Ecto neural progenitor cell (in vitro differentiated cells): ENCODE measurements around the gene CRYZ.
"Not testable (repeated sequence)": the region's sequence is repeated elsewhere in the genome, so short reads cannot be mapped to it uniquely, and the experiment has no call there.

Experiments used
- DNase-seq: peaks from one replicate; pipeline ENCODE4 v3.0.0-alpha.2; 2018; ENCODE audit warnings: low spot score

CRYZ gene

DNA sequence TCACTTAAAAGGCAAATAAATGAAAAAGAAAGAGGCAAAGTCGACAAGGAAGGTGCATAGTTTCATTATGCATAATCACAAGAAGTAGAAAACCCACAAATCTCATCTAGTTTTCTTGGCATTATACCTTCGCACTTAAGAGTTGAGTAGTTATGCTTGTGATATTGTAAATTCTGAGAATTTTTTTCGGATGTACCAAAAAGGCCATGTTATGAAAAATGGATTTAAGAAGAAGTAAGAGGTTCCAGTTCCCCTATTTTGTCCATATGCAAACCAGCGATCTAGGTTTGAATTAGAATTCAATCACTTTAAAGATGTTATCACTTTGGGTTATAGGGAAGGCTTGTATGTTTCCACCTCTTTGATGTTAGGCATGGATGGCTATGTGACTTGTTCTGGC is 51.4 kb downstream of the CRYZ start:
- DNase-seq: no peak

DNA sequence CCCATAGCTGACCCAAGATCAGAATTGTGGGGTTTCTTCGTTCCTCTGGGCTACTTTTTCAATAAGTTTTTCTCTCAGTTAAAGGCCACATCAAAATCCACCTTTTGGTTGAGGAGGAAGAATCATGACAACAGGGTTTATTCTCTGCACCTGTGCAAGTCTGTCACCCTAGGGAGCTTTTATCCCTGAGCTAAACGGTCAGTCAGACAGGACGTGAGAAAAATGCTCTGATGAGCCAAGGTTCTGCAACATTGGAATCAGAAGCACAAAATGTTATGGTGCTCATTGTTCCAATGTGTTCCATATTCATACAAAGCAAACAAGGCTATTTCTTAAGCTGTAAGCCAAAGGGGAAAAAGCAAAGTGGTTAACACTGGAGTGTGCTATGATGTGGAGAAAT is 51.8 kb downstream of the CRYZ start:
- DNase-seq: no peak

DNA sequence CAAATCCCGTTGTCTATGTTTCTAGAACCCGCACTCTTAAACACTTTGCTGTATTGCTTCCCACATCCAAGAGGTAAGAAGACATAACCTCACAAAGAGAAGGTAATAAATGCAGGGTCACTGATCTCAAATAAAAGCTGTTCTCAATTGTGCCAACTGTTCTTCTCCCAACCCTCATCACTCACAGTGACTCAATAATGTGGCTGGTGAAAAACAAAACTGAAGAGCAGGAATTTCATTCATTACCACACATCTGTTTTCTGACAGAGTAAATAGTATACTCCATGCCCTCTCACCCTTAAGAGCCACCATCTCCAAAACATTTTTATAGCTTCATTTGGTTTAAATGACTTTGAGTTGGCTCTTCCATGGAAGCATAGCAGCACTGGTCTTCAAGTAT is 53.0 kb downstream of the CRYZ start:
- DNase-seq: no peak

DNA sequence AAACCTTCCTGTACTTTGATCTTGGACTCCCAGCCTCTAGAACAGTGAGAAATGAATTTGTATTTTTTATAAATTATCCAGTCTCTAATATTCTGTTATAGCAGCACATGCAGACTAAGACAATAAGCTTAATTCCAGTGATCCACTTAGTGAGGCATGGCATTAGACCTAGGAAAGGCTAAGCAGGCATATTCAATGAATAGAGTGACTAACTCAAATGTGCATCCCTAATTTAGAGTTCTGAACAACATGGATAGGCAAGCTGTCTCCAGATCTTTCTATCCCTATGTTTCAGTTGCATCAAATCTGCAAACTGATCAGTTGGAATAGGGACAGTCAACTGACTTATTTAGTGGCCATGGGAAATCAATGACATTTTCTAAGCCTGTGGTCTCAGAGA is 54.9 kb downstream of the CRYZ start:
- no peak for DNase-seq

DNA sequence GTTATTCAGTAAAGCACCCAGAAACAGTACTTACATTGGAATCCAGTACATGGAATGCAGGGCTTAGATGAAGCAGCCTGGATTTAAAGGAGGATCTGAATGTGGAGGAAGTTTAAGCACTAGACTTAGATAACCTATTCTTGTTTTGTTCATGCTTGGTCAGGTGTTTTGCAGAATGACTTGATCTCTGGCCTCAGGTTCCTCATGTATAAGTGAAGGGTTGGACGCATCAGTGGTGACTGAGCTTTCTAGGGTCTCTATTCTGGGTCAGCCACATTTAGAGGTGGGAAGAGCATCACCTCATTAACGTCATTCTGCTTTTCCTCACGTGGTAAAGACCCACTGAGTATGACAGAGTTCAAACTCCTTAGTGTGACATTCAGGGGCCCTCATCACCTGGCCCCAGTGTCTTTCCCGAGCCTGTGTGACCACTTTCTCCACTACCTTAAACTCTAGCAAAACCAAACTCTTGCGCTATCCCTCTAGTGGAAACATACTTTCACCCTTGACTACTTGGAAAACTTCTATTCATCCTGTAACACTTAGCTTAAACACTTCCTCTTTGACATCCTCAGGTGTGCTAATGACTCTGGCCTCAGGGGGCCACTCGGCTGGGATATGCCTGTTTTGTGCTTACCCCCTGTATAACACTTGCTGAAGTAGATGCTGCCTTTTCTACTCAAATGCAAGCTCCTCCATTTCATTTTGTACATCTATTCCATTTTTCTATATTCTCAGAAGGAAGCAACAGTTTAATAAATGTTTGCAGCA is 58.4 kb downstream of the CRYZ start:
- DNase-seq: no peak

DNA sequence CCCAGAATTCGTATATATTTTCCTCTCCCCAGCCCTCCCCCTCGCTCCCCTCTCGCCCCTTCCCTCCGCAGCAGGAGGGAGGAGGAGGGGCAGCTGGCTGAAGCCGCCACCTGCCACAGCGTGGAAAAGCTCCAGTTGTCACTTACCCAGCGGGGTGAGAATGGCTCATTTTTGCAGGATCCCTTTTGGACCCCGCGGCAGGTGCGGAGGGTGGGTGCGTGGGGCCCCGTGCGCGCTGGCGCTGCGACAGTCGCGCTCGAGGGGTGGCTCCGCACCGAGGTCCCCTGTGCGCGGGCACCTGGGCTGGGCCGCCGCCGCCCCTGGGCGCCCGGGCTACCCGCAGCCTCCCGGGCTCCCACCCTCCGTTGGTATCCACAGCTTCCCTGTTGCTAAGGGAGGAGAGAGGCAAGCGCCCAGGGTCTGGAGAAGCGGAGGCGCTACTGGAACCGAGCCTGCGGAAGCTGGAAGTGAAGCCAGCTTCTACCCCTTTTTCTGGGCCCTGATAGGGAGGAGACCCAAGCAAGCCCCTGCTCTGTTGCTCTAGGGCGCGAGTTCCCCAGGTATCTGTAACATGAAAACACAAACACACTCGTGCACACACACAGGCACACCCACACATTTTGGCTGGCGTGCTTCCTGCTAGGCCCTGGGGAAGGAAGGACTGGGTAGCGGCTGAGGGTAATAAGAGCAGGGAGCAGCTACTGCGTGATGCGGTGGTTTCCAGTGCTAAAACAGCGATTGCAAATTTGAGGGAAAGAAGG is 59.3 kb downstream of the CRYZ start, which contains the start of gene ERICH3:
Gene ERICH3, minus strand, starts transcription at position 442 of the 761 bp plus-strand sequence. Its CDS starts 273 bp downstream, at position 169.
- DNase-seq: no peak

DNA sequence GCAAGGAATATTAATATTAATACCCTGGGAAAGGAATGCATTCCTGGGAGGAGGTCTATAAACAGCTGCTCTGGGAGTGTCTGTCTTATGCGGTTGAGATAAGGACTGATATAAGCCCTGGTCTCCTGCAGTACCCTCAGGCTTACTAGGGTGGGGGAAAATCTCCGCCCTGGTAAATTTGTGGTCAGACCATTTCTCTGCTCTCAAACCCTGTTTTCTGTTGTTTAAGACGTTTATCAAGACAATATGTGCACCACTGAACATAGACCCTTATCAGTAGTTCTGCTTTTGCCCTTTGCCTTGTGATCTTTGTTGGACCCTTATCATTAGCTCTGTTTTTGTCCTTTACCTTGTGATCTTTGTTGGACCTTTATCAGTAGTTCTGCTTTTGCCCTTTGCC is 62.0 kb downstream of the CRYZ start:
- not testable (repeated sequence) for DNase-seq
